ENCODE results near the gene ADD2.

ADD2 gene

GRCh38 chr2:70697603-70698383, 70.2 kb downstream of the ADD2 start:
- no peak for DNase-seq

GRCh38 chr2:70696142-70696541, 71.9 kb downstream of the ADD2 start:
- no peak for DNase-seq

- DNase-seq, result no peak
These were observed 75.7 kb downstream of the ADD2 start for GRCh38 chr2:70692256-70692655.

GRCh38 chr2:70691497-70692140, 76.4 kb downstream of the ADD2 start:
- no peak for DNase-seq

- DNase-seq, result no peak
These were observed 77.2 kb downstream of the ADD2 start for GRCh38 chr2:70690846-70691245.

- no peak for DNase-seq
These were observed 79.6 kb downstream of the ADD2 start for GRCh38 chr2:70688427-70688826.

- no peak for DNase-seq
These were observed 80.6 kb downstream of the ADD2 start for GRCh38 chr2:70687461-70687795.

GRCh38 chr2:70686577-70687460, 81.2 kb downstream of the ADD2 start:
- DNase-seq, result peak; percentile 51

GRCh38 chr2:70685771-70686171, 82.2 kb downstream of the ADD2 start:
- DNase-seq, result no peak

- DNase-seq, result no peak
These were observed 83.0 kb downstream of the ADD2 start for GRCh38 chr2:70684846-70685622.

GRCh38 chr2:70683455-70683854, 84.5 kb downstream of the ADD2 start:
- no peak for DNase-seq

GRCh38 chr2:70680735-70681134, 87.3 kb downstream of the ADD2 start:
- no peak for DNase-seq

- no peak for DNase-seq
These were observed 88.7 kb downstream of the ADD2 start for GRCh38 chr2:70679259-70679658.

GRCh38 chr2:70678576-70679143, 89.3 kb downstream of the ADD2 start:
- DNase-seq, result no peak

- no peak for DNase-seq
These were observed 91.5 kb downstream of the ADD2 start for GRCh38 chr2:70676301-70677035.

- no peak for DNase-seq
These were observed 92.1 kb downstream of the ADD2 start for GRCh38 chr2:70675862-70676261.

- no peak for DNase-seq
These were observed 93.2 kb downstream of the ADD2 start for GRCh38 chr2:70674636-70675430.

- no peak for DNase-seq
These were observed 94.9 kb downstream of the ADD2 start for GRCh38 chr2:70673041-70673647.

- no peak for DNase-seq
These were observed 96.8 kb downstream of the ADD2 start for GRCh38 chr2:70671092-70671675.

GRCh38 chr2:70670626-70671025, 97.4 kb downstream of the ADD2 start:
- no peak for DNase-seq
